DMS 273 (cell line): ENCODE results near the gene NRXN3.
A peak's percentile ranks its signal among the peaks of the same experiment; 100 is the strongest.

Source experiments
- DNase-seq: peaks from one replicate; lab custom pipeline; 2025; ENCODE audit not compliant: unreplicated experiment; lab: John Stamatoyannopoulos, UW

The NRXN3 gene

DNA sequence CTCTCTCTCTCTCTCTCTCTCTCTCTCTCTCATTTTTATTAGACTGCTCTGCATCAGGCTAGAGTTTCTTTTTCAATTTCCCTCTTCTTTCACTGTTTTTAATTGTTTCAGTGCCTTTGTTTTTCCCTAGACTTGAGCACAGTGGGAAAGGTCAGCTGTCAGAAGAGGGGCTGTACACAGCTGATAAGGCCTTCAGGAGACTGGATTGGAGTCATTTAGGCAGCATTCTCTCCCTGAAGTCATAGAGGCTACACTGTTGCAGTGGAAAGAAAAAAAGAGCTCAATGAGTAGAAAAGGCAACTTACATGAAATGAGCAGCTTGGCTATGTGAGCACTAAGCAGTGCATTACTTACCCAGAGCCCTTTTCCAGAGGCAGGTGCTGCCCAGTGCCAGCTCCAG is 456.9 kb downstream of the NRXN3 start:
- no peak for DNase-seq

DNA sequence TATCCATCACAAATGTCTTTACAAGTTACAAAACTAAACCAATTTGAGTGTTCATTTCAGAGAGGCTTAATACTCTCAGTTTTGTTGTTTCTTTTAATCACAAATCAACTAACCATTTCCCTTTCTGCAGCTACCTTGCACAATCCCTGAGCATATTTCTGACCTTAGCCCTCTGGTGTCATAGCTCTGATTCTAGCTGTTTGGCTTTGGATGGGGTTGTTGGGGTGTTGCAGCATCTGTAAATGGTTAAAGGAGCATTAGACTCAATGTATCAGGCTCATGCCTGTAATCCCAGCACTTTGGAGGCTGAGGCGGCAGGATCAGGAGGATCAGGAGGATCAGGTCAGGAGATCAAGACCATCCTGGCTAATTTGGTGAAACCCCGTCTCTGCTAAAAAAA is 461.4 kb downstream of the NRXN3 start:
- DNase-seq: no peak

DNA sequence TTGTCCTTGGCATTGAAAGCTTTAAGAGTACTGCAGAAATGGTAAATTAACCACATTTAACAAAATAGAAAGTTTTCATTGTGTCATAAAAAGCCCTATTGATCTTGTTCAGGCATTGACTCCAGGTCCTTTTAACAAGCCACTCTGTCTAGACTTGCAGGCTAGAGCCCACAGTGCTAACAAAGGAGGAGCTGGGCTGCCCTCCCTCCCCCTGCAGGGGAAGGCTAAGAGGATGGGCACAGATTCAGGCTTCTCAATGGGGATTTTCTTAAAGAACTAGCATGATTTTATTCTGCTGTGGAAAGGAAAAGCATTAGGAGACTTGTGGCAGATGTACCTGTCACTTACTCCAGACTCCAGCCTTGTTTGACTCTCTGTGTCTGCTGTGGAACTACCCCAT is 463.6 kb downstream of the NRXN3 start:
- no peak for DNase-seq

DNA sequence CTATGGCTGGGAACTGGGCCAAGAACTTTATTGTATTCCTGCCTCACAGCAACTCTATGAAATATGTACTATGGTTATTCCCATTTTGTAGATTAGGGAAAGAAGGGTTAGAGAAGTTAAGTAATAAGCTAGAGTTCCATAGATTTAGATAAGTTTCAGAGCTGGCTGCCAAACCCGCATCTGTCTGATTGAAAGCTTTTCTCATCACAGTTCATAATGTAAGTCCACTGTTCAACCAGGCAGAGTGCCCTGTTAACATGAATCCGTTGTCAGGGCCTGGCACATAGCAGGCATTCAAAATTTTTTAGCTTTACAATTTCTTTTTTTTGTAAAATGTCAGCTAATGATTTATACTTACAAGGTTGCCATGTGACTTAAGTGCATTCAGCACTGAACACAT is 467.3 kb downstream of the NRXN3 start:
- no peak for DNase-seq

DNA sequence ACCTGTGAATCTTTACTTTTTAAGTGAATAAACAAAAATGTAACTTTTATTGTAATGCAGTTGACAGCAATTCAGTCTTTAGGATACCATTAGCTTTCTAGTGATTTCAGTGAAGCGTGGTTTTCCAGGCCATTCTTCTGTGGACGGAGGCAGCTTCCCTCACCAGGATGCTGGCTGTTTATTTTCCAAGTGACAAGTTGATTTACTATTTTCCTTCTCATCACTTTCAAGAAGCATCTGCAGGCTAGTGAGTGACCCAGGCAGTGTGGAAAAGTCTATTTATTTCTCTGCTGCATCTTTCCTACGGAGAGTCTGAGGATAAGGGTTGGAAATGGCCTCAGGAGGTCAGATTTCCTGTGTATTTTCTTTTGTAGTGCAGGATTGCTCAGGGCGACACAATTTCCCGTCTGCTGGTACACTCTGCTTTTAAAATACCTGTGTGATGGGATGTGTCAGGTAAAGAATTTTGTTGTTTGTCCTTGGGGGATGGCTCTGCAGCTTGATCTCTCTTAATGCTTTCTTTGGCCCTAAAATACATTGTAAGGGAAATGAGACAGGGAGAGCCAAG is 467.8 kb downstream of the NRXN3 start:
- no peak for DNase-seq

DNA sequence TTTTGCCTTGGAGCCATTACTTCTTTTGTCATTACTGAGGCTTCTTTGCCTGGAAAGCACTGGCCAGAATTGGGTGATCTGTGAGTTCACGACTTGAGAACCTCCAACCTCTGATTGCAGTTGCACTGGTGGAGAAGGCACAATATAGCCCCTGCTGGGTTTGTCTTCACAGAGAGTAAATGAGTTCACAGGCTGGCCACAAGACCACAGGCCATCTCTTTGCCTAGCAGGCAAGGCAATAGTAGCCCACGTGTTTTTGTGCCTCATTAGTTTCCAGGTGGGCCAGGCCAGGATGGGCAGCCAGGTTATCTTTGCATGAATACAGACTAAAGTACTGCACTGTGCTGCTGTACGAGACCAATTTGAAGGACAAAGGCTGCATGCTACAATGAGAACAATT is 468.8 kb downstream of the NRXN3 start:
- no peak for DNase-seq

DNA sequence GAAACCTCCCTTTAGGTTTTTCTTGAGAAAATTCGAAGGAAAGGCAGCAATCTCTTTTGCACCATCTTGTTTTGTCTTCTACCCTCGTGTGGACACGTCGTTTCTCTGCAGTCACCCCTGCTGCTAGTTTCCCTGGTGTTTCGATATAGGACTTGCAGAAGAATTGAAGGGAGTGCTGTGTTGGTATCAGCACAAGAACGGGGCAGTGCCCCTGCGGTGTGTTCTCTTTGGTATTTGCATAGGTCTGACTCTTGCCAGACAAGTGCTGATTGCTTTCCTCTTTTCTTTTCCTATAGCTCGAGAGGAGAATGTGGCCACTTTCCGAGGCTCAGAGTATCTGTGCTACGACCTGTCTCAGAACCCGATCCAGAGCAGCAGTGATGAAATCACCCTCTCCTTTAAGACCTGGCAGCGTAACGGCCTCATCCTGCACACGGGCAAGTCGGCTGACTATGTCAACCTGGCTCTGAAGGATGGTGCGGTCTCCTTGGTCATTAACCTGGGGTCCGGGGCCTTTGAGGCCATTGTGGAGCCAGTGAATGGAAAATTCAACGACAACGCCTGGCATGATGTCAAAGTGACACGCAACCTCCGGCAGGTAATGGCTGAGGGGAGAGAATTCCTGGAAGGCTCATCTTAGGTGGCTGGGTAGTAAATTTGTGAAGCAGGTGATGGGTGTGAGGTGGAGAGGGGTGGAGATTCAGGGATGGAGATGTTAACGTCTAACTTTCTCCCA is 474.8 kb downstream of the NRXN3 start:
- no peak for DNase-seq

DNA sequence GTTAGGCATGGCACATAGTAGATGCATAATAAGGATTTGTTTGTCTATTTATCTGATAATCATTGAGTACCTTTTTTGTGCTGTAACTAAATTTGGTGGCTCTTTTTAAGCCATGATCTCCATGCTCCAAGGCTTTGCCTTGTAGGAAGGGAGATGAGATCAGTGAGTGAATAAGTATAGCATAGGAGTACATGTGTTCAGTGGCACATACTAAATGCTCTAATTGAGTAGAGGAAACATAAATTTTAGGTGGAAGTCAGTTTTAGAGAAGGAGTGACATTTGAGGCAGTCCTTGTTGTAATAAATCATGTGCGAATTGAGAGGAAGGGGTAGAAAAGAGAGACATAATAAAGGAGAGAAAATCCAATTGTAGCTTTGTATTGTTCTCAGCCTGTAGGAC is 482.6 kb downstream of the NRXN3 start:
- DNase-seq: no peak

DNA sequence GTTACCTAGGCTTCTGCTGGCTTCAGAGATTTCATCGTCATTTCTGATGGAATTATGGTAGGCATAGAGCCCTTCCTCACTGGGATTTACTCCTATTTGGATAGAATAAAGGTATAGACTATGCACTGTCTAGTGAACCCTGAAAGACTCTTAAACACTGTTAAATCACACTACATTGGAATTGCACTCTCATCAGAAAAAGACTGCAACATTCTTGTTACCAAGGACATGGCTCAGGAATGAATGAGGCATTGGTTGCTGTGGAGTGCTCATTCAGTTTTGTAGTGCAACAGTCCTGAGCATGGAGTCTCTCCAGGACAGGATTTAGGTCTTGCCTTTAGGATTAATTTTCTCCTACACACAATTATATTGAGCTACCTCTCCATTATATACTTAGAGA is 483.0 kb downstream of the NRXN3 start:
- DNase-seq: no peak

DNA sequence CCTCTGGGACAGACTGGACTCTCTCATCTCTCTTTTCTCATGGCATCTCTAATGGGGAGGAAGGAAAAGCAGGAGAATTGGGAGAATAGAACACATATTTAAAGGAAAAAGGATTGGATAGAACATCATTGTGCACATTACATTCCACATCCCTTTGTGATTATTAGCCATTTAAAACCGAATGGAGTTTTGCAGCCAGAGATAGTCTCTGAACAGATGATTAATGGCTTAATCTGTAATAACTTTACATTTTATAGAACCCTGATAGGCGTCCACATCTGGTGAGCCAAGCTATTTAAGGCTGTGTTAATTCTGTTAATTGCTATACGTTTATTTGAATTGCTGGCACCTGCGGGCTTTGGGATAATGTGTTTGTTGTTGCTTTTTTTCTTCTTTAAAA is 487.3 kb downstream of the NRXN3 start:
- no peak for DNase-seq

DNA sequence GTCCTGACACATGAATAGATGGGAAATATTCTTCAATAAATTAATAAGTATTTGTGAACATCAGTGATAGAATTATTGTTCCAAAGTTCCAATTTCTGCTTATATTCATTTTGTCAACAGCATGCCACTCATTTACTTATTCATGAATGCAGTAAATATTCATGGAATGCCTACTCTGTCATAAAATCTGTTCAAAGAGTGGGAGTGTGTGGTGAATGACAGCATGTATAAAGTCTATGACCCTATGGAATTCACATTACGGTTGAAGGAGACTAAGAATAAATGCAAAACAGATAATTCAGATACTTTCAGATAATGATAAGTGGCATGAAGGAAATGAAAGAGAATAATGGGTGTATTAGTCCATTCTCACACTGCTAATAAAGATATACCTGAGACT is 494.7 kb downstream of the NRXN3 start:
- no peak for DNase-seq

DNA sequence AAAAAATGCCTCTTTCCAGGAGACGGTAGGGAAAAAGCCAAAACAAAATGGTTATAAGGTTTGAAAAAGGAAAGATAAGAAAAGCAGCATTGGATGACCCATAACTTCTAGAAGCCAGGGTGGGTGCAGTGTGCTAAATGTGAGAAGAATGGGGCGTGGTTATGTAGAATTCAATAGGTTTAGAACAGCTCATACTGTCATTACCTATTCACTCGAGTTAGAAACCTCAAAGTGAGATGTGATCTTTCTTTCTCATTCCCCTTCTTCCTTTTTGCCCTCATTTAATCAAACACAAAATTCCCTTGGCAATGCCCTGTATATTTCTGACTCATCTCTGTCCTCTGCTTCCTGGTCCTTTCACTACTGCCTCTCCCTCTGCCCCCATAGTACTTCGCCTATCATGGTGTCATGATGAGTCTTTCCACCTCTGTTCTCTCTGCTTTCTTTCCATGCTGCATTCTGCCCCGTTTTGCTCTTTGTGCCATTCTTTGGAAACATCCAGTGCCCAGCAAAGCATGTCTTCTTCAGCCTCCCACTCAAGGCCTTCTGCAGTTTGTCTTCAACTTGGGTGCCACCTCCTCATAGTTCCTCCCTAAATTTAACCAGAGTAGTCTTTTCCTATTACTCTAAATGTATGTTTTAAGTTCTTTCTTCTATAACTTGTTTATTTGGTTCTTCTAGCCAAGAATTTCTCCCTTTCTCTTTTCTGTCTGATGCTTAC is 496.3 kb downstream of the NRXN3 start:
- DNase-seq: no peak

DNA sequence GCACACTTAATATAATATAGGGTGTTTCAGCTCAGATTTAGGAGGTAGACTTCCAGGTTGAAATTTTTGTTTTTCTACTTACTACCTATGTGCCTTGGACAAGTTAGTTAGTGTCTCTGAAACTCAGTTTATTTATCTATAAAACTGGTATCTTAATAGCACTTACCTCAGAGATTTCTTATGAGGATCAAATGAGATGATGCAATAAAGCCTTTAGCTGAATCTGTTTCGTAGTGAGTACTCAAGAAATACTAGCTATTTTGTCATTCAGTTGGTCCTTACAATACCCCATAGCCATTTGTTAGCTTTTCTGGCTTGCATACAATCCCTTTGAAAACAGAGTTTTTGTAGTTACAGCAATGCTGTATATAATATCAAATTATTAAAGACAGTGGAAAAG is 497.0 kb downstream of the NRXN3 start:
- no peak for DNase-seq

DNA sequence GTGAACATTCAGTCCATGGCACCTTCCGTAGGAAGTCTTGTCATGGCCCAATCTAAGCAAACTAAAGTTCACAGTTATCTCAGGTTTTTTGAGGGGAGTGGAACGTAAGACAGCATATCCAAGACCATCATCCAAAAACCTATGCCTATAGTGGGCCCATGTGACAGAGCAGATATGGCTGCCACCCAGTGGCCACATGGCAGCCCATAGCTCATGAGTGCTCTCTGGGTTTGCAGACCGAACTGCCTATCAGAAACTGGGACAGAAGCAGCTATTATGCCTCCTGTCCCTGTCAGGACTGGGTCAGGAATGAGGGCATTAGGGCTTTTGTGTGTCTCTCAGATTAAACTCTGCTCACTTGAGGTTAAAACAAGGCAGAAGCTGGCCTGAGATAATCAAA is 503.7 kb downstream of the NRXN3 start:
- DNase-seq: no peak

DNA sequence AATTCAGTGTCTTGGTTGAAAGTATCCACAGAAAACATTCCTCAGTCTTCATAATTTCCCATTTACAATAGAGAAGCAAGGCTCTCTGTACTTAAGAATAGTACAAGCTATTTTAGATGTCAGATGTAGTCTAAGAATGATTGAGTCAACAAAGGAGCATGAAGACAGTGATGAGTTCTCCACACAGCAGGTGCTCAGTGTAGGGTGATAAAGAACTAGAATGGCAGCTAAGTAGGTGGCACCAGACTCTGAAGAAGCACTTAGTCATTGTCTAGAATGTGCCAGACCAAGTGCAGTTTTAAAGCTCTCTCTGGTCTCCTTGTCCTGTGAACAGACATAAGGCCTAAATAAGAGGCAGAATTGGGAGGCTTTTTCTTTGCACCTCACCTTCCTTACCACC is 504.6 kb downstream of the NRXN3 start:
- no peak for DNase-seq

DNA sequence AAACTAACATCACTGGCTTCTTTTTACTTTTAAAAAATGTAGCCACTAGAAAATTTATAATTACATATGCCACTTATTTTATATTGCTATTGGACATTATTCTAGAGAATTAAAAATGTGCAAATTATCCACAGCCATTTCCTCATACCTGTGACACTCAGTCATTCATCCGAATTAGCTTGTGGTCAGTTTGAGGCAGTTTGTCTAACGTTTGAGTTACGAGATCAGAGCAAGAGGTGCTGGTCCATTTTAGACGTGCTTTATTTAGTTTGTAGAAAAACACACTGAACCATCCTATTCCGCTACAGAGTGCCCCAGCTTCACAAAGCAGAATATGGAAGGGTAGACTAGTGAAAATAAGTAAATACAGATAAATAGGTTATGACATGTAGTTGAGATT is 513.0 kb downstream of the NRXN3 start:
- no peak for DNase-seq

DNA sequence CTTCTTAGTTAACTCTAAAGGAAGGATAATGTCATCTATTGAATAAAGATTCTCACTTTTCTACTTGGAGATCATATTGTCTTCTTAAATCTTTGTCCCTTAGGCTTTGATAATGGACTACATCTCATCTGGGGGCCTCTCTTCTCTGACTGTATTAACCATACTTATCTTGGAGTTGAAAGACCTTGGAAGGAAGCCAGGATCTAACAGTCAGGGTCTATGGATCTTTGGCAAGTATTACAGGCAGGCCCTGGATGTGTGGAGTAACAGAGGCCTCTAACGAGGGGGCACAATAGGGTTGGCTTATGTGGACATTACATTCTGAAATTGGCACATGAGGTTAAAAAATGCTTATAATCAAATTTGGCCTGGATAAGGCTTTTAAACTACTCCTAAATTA is 513.8 kb downstream of the NRXN3 start:
- no peak for DNase-seq

DNA sequence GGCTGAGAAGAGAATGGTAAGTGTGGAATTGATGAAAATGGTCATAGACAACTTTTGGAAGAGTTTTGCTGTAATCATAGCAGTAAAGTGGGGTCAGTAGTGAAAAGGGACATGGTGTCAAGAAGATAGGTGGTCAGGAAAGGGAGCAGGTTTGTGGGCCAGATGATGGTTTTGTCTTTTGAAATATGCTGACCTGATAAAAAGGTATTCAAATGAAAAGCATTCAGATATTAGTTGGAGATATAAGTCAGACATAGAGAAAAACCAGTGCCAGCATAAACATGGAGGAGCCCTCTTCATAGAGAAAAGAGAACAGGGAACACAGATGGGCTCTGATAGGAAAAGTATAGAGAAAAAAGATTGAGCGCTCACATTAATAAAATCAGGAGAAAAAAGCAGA is 518.3 kb downstream of the NRXN3 start:
- no peak for DNase-seq

DNA sequence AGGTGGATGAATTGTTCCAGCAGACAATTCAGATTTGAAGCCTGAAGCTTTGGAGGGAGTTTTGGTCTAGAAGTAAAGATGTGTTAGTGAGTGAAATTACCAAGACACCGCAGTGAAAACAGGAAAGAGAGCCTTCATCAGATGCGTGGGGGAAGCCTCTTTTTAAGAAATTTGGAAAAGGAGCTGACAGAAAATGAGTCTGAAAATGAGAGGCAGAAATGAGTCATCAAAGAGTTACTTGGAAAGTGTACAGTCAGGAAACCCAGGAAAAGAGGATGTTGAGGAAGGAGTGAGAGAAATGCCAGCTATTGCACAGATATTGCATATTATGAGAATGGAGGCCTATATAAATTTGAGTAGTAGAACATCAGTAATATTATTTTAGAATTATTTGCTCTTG is 520.7 kb downstream of the NRXN3 start:
- no peak for DNase-seq

DNA sequence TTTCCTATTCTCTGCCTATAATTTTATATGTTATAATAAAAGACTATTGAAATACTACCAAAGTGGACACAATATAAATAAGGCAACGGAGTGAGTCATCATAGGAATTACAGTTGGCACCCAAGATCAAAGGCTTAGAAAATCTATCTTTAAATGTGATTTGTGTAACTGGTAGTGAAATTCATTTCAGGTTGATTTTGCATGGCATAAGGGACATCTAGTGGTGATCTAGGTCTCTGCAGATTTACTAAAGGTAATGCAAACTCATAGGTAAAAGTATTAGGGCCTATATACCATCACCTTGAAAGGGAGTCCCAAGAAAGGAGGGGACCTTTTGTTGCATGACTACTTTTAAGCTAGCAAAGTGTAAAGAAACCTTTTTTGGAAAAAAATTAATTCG is 527.2 kb downstream of the NRXN3 start:
- peak; percentile 28 for DNase-seq

DNA sequence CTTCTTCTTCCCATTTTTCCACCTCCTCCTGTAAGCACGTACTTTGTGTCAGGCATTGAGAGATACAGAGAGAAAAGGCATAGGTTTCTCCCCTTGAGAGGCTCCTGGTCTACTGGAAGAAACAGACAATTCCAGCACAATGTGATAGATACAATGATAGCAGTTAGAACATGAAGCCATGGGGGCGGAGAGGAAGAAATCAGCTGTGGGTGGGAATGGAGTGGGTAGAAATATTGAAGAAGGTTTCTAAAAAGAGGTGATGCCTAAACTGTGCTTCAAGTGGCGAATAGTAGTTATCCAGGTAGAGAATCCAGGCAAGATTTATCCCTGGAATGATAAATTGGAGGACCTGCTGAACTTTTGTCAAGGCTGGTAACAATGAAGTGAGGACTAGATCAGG is 528.8 kb downstream of the NRXN3 start:
- DNase-seq: no peak

DNA sequence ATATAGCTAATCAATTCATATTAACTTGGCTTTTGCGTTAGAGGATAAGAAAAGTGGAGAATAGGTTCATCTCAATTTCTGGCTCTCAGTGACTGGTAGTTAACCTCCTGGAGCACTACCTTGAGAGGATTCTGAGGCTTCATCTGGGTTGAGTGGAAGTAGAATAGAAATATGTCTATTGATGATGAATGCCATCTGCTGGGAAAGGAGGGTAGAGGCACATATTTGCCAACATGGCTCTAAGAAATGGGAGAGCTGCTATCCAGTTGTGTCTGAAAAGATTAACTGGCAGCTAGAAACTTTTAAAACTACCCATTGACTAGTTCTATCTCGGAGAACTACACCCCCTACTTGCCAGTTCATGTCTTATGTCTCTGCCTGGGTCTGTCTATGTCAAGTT is 530.1 kb downstream of the NRXN3 start:
- DNase-seq: peak; percentile 2

DNA sequence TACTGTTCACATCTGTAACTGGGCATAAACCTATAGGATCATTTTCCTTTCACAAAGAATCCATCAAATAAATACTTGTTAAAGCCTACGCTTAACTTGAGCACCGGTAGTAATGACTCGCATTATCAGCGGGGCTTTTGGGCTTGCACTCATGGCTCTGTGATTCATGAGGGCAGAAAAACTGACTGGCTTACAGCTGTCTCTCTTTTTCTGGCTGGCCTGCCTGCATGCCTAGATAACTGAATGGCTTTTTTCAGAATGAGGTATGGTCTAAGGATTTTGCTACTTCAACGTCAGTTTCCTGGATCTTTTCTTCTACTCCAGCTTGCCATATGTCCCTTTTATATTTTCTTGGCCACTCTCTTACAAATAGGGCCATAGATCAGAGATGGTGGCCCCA is 531.1 kb downstream of the NRXN3 start:
- DNase-seq: no peak
